Loucy (cell line): ENCODE data around the gene TAS2R8.

ENCODE experiments used
- CTCF ChIP-seq: fragments of 200-600 bp; sonication (generic); conservative IDR thresholded peaks from 2 replicates; pipeline ENCODE4 v1.5.1; 2014; ENCODE audit warnings: mild to moderate bottlenecking, antibody characterized with exemption, low read length
- EZH2phosphoT487 ChIP-seq: fragments of 200-600 bp; IDR thresholded peaks from 2 replicates; pipeline ENCODE4 v1.6.1; 2018; ENCODE audit warnings: antibody characterized with exemption, mild to moderate bottlenecking, moderate library complexity, borderline replicate concordance

GRCh38 chr12:10783252-10783651 lies 23.8 kb downstream of the TAS2R8 start:
- no peak for TF ChIP-seq EZH2phosphoT487
- no peak for TF ChIP-seq CTCF
